Stimulated activated naive CD8-positive, alpha-beta T cell treated with anti-CD3 and anti-CD28 coated beads, Interleukin-15, Interleukin-2, amounts not matched to agents 100 U/mL and 50 U/mL, for 24 hours (primary cell): ENCODE results near the gene FBRS.

Experiments
- ATAC-seq: fragments of 150-1000 bp; cut with Tn5 transposase; one replicate; pipeline ENCODE4 v1.10.0; 2021
- DNase-seq: peaks from one replicate; pipeline ENCODE4 v3.0.0; 2021

FBRS gene

DNA sequence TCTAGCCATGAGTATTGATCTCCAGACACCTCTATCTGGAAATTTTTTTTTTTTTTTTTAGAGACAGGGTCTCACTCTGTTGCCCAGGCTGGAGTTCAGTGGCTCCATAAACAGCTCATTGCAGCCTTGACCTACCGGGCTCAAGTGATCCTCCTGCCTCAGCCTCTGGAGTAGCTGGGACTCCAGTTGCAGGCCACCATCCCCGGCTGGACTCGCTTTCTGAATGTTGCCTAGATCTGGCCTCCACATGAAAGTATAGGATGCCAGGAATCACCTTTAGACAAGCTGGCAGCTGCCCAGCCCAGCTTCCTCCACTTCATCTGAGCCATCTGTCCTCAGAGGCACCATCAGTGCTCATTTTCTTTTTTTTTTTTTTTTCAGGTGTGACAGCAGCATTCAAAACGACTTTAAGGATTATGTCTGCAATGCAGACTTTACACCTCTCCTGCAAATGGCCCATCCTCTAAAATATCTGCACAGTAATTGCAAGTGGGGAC lies 13.8 kb upstream of the FBRS start:
- no peak for ATAC-seq
- no peak for DNase-seq

DNA sequence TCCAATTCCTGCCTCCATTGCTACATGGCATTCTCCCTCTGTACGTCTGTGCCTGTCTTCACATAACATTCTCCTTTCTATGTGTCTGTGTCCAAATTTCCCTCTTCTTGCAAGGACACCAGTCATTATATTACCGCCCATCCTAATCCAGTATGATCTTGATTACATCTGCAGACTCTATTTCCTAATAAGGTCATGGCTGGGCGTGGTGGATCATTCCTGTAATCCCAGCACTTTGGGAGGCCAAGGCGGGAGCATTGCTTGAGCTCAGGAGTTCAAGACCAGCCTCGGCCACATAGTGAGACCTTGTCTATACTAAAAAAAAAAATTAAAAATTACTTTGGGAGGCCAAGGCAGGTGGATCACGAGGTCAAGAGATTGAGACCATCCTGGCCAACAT lies 12.5 kb upstream of the FBRS start:
- DNase-seq: no peak
- no peak for ATAC-seq

DNA sequence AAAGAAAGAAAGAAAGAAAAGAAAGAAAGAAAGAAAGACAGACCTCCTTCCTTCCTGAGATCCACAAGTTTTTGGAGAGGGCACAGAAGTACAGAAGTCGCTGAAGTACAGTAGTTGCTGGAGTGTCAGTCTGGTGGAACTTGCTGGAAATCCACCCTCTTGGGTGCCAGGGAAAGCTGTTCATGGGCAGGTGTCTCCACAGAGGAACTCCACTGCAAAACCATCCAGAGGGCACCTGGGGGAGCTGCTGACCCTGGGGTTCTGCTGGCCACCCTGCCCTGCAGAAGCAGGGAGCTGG lies 11.0 kb upstream of the FBRS start:
- ATAC-seq (no peak), DNase-seq (no peak)

DNA sequence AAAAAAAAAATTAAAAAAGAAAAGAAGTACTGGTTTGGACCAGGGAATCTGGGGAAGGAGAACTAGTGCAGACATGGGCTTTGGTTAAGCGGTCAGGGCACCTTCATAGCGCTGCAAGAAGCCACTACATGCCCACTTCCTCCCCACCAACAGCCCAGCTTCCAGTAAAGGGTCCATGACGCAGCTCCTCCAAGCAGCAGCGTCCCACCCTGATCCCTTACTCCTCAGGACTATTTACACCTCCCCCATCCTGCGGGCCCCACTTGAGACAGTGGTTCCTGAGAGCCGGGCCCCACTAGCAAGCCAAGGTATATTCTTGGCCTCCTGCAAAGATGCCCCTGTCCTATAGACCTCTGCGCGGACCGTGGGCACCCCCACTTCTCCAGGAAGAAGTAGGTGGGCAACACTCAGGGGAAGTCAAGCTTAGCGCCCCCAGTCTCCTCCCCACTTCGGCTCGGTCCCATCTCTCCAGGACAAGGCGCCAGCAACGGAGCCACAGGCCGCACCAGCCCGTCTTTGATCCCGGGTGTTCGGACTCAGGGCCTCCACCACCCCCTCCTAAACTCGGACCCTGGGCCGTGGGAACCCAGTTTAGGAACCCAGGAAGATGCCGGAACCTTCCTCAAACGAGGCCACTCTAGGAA lies 8.4 kb upstream of the FBRS start:
- ATAC-seq (no peak), DNase-seq (peak; percentile 56)

DNA sequence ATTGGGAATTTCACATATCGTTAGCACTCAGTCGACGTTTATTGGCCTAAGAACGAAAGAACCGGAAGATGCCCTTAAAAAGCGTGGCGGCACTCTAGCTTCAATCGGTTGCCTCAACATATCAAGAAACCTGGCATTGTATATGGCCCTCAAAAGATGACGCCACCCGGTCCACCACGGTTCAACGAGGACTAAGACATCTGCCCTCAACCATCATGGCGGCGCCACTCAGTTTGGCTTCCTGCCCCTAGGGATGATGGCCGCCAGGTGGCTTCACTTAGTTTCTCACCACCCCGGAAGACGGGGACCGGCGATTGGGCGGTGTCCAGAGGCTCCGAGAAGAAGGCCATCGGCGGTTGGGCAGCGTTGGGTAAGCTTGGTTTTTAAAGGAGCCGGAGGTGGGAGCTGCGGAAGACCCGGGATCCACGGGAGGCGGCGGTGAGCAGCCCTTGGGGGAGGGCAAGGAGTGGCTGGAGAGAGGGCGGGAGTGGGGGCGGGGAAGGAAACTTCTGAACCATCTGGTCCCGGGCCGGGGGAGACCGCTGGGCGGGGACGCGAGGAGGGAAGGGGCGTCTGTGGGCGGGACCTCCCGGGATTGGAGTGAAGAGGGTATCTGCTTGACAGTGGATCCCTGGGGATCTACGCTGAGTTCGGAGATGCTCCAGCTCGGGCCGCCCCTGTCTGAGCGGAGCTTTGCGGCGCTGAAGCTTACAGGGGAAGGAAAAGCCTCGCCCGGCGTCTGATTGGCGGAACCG lies 7.7 kb upstream of the FBRS start, which contains the start of gene PRR14:
Gene PRR14, plus strand, starts transcription at position 592 of the 755 bp plus-strand sequence. CDS start 686 bp downstream, outside the sequence.
- ATAC-seq: peak; percentile 85

DNA sequence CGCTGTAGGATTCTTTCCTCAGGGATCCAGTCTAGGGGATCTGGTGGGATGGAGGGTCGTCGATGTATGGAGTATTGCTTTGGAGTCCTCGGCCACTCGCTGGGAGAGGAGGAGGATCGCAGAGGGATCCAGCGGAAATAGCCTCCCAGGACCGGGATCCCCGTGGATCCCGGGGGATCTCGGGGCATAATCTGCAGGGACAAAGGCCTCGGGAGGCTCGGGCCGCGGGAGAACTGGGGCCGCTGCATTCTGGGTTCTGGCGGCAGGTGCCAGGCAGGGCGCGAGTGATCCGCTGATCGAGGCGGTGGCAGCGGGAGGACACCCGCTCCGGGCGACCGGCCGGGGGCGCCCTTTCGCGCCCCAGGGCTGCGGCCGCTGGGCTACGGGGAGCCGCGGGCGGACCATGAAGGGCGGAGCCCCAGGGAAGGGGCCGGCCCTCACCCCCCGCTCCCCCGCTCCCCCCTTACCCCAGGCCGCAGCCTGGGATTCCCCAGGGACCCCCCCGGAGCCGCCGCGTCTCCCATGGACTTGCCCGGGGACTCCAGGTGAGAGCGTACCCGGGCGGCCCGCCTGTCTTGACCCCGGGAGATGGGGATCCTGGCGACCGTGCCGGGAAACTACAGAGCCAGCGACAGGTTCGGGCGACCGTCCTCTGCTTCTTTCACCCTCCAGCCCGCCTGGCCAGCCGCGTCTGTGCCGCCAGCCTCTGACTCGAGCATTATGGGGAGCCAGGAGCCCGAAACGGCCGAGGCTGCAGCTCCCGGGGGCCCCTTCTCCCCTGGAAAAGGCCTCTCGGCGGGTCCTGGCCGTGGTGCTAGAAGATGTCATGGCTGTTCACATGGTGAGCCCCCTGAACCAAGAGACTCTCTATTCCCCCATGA lies 6.9 kb upstream of the FBRS start:
- ATAC-seq (peak; percentile 66), DNase-seq (peak; percentile 87)

More for the DNA sequence above, 7.7 kb upstream of the FBRS start, which contains the start of gene PRR14:
- DNase-seq: peak; percentile 98

DNA sequence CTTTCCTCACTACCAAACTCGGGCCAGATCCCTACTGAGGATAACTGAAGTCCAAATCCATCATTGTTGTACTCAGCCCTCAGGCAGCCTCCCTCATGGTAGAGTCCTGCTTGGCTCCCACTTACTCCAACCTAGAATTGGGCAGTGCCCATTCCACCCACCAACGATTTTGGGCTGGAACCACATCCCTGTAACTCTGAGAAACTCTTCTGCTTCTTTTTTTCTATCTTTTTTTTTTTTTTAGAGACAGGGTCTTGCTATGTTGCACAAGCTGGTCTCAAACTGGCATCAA lies 6.3 kb upstream of the FBRS start:
- DNase-seq (no peak), ATAC-seq (no peak)

DNA sequence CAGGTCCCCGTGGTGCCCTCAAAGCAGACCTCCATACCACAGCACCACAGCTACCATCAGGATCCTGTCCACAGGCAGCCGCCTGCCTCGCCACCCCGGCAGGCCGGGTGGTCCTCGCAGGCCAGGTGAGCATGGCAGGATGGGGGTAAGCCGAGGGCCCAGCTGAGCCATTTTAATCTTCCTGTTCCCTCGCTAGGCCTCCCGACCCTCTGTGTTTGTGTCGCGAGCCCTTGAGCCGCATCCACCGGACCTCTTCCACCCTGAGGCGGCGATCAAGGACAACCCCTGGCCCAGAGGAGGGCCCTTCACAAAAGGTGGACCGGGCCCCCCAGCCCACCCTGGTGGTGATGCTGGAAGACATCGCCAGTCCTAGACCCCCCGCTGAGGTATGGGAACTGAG lies 5.5 kb upstream of the FBRS start:
- no peak for ATAC-seq
- no peak for DNase-seq

DNA sequence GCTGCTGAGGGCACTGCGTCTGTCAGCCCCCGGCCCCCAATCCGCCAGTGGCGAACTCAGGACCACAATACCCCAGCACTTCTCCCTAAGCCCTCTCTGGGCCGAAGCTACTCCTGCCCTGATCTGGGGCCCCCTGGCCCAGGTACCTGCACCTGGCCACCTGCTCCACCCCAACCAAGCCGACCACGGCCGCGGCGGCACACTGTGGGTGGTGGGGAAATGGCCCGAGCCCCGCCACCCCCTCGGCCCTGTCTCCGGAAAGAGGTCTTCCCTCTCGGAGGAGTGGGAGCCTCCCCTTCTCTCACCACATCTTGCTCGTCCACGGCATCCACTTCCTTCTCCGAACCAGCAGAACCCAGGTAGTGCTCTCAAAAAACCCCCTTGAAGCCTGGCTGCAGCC lies 3.4 kb upstream of the FBRS start:
- DNase-seq (no peak), ATAC-seq (no peak)

DNA sequence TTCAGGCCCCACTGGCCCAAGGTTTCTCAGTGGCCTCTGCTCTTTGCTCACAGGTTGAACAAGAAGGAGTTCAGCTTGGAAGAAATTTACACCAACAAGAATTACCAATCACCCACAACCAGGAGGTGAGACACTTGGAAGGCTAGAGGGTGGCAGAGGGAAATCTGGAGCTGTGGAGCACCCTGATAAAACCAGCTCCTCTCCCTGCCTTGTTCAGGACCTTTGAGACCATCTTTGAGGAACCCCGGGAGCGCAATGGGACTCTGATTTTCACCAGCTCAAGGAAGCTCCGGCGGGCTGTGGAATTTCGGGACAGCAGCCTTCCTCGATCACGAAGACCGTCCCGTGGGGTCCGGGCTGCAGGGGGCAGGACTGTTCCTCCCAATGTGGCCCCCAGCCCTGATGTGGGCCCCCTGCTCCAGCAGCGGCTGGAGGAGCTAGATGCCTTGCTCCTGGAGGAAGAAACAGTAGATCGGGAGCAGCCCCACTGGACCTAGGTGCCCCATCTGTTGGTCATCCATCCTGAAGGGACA lies 2.4 kb upstream of the FBRS start:
- DNase-seq (no peak), ATAC-seq (no peak)

DNA sequence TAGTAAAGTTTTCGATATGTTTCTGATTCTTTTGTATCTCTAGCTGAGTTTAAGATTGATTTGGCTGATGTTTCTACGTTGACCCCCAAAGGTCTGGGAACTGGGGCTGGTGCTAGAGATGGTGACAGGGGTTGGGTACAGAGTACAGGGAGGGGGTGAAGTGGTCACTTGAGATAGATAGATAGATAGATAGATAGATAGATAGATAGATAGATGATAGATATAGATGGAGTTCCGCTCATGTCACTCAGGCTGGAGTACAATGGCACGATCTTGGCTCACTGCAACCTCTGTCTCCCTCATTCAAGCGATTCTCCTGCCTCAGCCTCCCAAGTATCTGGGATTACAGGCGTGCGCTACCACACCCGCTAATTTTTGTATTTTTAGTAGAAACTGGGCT lies 1.8 kb upstream of the FBRS start:
- ATAC-seq (no peak), DNase-seq (no peak)

DNA sequence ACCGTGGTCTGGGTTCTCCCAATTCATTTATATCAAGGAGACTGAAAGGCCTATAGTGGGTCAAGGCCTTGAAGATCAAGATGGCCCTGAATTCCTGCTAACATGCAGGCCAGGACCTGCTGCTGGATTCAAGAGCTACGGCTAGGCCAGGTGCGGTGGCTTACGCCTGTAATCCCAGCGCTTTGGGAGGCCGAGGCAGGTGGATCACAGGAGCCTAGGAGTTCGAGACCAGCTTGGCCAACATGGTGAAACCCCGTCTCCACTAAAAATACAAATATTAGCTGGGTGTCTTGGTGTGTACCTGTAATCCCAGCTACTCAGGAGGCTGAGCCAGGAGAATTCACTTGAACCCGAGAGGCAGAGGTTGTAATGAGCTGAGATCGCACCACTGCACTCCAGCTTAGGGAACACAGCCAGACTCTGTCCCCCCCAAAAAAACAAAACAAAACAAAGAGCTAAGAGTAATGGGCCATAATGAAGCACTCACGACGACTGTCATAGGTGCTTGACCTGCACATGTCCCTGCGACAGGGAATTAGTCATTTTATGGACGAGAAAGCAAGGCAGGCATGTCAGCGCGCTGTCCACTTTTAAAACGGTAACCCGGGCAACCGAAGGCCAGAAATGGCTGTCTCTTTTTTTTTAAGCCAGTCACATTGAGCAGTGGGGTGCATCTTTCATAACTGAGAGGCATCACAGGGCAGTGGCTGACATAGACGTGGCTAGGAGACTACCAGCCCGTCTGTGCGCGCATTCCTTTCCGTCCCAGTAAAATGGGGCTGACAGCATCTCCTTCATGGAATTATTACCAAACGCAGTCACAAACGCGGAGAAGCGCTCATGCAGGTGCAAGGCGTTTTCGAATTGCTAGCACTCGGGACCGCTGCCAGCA lies 1.0 kb upstream of the FBRS start:
- ATAC-seq (no peak), DNase-seq (no peak)

DNA sequence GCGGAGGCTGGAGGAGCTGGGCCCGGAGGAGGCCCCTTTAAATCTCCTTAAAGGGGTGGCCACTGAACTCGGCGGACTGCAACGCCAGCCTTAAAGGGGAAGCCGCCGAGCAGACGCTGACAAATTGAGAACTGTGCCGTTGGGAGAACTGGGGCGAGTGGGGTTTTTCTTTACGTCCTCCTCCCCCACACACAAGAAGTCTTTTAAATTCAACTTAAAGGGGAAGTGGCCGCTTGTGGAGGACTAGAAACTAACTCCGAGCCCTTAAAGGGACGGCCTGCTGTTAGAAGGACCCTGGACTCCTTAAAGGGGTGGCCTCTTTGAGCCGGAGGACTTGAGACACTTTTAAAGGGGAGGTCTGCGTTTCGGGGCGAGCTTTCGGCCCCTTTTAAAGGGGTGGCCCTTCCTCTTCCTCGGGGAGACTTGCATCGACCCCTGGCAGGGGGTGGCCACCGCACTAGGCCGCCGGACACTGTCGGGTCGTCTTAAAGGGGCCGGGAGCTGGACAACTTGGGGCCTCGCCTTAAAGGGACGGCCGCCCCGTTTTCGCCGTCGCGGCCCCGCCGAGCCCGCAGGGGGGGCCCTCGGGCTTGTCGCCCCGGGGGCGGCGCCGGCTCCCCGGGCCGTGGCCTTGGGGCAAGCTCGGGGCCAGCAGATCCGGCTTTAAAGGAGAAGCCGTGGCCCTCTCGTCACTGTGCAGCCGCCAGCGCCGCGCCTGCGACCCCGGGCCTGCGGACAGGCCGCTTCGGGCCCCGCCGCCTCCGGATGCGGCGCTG lies 688 bp downstream of the FBRS start:
- DNase-seq: no peak
- ATAC-seq: peak; percentile 29

DNA sequence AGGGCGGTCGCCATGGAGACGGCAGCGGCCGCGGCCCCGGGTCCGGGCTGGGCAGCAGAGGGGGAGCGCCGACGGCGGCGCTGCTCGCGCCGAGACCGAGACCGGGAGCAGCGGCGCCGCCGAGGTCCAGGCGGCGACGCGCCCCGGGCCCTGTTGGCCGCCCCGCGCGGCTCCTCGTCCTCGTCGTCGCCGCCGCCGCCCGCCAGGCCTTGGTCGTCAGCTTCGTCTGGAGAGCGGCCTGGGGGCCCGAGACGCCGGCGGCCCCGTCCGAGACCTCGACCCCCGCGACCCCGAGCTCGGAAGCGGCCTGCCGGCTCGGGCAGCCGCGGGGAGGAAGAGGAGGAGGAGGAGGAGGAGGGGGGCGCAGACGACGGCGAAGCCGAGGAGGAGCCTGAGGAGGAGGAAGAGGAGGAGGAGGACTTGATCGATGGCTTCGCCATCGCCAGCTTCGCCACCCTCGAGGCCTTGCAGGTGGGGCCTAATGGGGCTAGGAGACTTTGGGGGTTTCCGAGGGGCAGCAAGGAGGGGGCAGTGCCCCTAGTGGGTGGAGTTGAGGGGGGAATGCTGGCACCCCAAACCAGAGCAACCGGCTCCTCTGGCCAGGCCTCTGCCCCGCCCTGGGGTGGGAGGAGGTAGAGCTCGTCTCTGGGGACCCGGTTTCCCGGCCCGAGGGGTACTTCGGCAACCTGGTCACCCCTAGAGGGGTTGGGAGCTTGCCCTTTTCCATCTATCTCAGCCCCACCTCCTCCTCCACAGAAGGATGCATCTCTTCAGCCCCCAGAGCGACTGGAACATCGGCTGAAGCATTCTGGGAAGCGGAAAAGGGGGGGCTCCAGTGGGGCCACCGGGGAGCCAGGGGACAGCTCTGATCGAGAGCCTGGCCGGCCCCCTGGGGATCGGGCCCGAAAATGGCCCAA lies 1.5 kb downstream of the FBRS start:
- ATAC-seq (no peak), DNase-seq (peak; percentile 66)

DNA sequence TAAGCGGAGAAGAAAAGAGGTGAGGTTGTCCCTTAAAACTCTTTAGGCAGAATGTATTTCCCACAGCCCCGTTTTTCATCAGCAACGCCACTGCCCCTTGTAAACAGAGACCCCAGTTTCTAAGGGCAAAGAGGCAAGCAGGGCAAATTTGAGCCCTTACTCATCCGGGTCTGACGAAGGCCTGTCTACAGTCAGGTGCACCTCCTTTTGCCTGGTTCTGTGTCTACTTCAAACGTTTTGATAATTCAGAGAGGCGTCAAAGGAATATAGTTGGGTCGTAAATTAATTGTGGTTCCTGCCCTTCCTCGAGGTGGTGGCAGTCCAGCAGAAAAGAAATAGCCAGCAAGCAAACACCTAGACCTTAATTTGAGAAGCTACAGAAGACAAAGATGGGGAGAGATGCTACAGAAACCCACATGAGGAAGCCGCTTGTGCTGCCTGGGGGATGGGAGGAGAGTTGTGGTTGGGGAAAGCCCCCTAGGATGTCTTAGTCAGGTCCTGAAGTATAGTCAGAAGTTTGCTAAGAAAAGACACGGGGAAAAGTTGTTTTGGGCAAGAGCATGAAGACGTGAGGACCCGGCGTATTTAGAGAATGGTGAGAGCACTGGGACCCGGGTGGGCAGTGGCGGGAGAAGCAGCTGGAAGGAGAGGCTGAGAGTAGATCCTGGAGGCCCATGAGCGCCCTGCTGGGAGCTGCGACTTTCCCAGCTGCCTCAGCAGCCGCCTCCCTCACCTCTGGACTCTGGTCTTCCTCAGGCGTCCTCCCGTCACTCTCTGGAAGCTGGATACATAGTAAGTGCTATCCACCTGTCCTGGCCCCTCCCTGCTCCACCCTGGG lies 2.4 kb downstream of the FBRS start:
- peak; percentile 8 for ATAC-seq
- DNase-seq: peak; percentile 80

DNA sequence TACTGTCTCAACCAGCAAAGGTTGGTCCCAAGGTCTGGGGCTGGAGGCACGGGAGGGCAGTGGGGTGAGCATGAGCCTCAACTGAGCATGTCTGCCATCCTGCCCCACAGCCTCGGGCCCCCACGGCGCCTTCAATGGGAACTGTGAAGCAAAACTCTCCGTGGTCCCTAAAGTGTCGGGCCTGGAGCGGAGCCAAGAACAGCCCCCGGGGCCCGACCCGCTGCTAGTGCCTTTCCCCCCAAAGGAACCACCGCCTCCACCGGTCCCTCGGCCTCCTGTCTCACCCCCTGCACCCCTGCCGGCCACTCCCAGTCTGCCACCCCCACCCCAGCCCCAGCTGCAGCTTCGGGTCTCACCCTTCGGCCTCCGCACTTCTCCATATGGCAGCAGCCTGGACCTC lies 4.2 kb downstream of the FBRS start:
- no peak for DNase-seq
- ATAC-seq: no peak

DNA sequence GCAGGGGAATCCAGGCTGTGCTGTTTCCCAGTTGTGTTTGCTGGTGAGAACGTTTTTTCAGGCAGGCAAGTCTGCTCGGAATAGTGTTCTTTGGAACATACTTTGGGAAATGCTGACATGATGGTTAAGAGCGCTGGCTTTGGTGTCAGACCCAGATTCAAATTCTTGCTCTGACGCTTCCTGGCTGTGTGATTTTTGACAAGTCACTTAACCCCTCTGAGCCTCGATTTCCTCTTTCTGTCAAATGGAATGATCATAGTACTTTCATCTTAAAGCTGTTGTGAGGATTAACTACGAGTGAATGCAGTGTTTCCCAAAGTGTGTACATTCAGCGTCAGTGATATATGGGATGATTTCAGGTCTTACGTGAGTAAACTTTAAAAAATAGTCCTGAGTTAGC lies 4.8 kb downstream of the FBRS start:
- no peak for DNase-seq
- no peak for ATAC-seq

DNA sequence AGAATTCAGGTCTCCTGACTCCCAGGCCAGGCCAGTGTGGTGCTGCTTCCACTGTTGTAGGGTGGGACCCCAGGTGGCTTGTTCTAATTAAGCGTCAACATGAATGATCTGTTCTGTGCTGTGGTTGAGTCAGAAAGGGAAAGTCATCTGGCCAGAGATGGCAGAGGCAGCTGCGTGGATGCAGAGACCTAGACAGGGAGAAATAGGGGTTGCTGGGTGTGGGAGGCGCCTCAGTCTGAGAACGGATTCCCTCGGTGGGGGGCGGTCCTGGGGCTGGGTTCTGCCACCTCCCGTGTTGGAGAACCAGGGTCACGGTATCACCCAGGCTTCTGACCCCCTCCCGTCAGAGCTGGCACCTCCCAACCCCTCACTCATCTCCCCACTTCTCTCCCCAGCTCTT lies 5.6 kb downstream of the FBRS start:
- DNase-seq (no peak), ATAC-seq (no peak)

DNA sequence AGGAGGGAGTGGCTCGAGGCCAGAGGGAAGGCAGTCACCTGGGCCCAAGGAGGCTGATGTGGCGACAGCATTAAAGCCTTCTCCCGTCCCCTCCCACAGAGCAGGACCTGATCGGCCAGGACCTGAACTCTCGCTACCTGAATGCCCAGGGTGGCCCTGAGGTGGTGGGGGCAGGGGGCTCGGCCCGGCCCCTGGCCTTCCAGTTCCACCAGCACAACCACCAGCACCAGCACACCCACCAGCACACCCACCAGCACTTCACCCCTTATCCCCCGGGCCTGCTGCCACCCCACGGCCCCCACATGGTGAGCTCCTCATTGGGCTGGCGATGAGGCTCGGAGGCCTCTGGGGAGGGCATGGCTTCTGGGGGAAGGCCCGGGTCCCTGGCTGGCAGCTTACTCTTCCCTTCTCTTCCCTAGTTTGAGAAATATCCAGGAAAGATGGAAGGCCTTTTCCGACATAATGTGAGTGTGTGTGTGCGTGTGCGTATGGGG lies 6.4 kb downstream of the FBRS start:
- no peak for DNase-seq
- no peak for ATAC-seq
